GM18499 (cell line): Measurements from ENCODE around the gene SND1.

Experiments used
- ATAC-seq: cut with Tn5 transposase; IDR thresholded peaks from one replicate; pipeline ENCODE4 v1.9.1; 2021; ENCODE audit warnings: moderate number of reproducible peaks; ENCODE audit not compliant: insufficient read depth, unreplicated experiment

The SND1 gene

DNA sequence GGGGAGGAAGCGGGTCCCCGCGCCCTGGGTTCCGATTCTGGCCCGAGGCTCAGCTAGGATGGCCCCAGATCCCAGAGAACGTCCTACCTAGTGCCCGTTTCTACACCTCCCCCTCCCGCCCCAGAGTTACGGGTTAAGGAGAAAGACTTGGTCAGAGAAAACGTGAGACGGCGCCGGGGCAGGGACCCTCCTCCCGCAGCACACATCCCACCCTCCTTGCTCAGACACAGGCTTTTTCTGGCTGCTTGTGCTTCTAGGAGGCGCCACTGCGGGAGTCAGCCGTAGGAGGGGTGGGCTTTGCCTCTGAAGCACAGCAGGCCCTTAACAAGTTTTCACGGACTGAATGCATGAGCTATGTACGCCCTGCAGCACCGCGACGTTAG lies 484.2 kb downstream of the SND1 start:
- ATAC-seq = no peak

GRCh38 chr7:128137181-128137580 lies 485.2 kb downstream of the SND1 start:
- ATAC-seq = no peak

GRCh38 chr7:128139406-128139805 lies 487.4 kb downstream of the SND1 start:
- no peak for ATAC-seq

- no peak for ATAC-seq
Observed at GRCh38 chr7:128141683-128142195, 489.7 kb downstream of the SND1 start.
